GM06990 (cell line): ENCODE data around the gene DUSP14.

Experiments used
- DNase-seq: peaks from one replicate; pipeline ENCODE4 v3.0.0-alpha.2; 2011; ENCODE audit not compliant: insufficient read length; ENCODE audit errors: extremely low read depth
- H3K27me3 ChIP-seq: replicated peaks from 2 replicates; pipeline ENCODE4 v1.6.0; 2011; ENCODE audit warnings: low read length; ENCODE audit not compliant: control insufficient read depth, insufficient read depth
- H3K36me3 ChIP-seq: 2 replicates; pipeline ENCODE4 v1.5.1; 2011; ENCODE audit warnings: low read length; ENCODE audit not compliant: control insufficient read depth, insufficient read depth
- H3K4me3 ChIP-seq: replicated peaks from 2 replicates; pipeline ENCODE4 v1.5.1; 2011; ENCODE audit warnings: low read depth, mild to moderate bottlenecking, control low read depth, low read length
- TF ChIP-seq, protein P1 (sequence below): IDR thresholded peaks from 2 replicates; pipeline ENCODE4 v1.5.1; 2011; ENCODE audit warnings: low read length, control low read depth, mild to moderate bottlenecking, inconsistent platforms; ENCODE audit not compliant: insufficient read depth, poor library complexity, severe bottlenecking

The DUSP14 gene

DNA sequence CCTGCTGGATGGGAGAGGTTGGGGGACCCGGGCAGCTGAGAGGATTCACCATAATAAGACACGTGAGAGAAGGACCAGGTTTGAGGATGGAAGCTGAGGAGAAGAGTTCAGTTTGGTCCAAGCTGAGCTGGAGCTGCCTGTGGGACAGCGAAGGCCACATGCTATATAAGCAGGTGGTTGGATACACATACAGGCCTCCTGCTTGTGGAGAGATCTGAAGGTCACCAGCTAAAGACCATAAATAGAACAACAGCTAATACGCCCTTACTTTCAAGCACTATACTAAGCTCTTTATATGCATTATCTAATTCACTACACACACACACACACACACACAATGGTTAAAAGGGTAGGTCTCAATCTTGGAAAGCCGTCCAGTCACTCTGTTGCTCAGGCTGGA is 32.1 kb downstream of the DUSP14 start:
- TF ChIP-seq, protein P1, sequence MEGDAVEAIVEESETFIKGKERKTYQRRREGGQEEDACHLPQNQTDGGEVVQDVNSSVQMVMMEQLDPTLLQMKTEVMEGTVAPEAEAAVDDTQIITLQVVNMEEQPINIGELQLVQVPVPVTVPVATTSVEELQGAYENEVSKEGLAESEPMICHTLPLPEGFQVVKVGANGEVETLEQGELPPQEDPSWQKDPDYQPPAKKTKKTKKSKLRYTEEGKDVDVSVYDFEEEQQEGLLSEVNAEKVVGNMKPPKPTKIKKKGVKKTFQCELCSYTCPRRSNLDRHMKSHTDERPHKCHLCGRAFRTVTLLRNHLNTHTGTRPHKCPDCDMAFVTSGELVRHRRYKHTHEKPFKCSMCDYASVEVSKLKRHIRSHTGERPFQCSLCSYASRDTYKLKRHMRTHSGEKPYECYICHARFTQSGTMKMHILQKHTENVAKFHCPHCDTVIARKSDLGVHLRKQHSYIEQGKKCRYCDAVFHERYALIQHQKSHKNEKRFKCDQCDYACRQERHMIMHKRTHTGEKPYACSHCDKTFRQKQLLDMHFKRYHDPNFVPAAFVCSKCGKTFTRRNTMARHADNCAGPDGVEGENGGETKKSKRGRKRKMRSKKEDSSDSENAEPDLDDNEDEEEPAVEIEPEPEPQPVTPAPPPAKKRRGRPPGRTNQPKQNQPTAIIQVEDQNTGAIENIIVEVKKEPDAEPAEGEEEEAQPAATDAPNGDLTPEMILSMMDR: no peak
- H3K36me3 ChIP-seq: peaks cover 30% of the 10 kb centered on the region
- H3K27me3 ChIP-seq: no peaks in the 10 kb centered on the region
- DNase-seq: no peak
- no peak overlapping the region for H3K4me3 ChIP-seq

- DNase-seq: no peak
- TF ChIP-seq, protein P1: no peak
- Histone ChIP-seq H3K4me3 (no peak overlapping the region), H3K36me3 (peaks cover 25% of the 10 kb centered on the region), H3K27me3 (no peaks in the 10 kb centered on the region)
Measured at GRCh38 chr17:37523715-37524219, 34.1 kb downstream of the DUSP14 start.

DNA sequence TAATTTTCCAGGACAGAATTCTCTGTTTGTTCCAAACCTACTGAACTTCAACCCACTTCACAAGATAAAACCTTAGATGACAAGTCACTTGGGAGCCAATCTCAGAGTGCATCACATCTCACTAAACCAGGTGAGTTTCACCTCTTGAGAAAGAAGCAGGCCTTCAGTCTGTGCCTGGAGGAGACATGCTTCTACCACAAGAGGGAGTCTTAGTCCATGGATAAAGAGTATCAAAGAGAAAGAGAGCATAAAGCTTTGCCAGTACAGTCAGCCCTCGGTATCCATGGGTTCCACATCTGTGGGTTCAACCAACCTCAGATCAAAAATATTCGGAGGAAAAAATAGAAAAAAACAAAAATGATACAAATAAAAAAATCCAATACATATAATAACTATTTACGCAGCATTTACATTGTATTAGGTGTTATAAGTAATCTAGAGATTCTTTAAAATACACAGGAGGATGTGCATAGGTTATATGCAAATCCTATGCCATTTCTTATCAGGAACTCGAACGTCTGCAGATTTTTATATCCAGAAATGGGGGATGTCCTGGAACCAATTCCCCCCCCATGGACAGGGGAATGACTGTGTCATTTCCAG is 37.7 kb downstream of the DUSP14 start:
- Histone ChIP-seq H3K27me3 (no peaks in the 10 kb centered on the region), H3K4me3 (no peak overlapping the region), H3K36me3 (peaks cover 22% of the 10 kb centered on the region)
- no peak for DNase-seq
- TF ChIP-seq, protein P1: peak; percentile 62

GRCh38 chr17:37530420-37530819 is 40.7 kb downstream of the DUSP14 start:
- Histone ChIP-seq H3K4me3 (no peak overlapping the region), H3K27me3 (no peaks in the 10 kb centered on the region), H3K36me3 (peaks cover 13% of the 10 kb centered on the region)
- TF ChIP-seq, protein P1: no peak
- DNase-seq: no peak

- H3K27me3 ChIP-seq: no peaks in the 10 kb centered on the region
- H3K4me3 ChIP-seq: no peak overlapping the region
- TF ChIP-seq, protein P1: no peak
- no peak for DNase-seq
- H3K36me3 ChIP-seq: peaks cover 22% of the 10 kb centered on the region
Measured at GRCh38 chr17:37532756-37533155, 43.1 kb downstream of the DUSP14 start.

DNA sequence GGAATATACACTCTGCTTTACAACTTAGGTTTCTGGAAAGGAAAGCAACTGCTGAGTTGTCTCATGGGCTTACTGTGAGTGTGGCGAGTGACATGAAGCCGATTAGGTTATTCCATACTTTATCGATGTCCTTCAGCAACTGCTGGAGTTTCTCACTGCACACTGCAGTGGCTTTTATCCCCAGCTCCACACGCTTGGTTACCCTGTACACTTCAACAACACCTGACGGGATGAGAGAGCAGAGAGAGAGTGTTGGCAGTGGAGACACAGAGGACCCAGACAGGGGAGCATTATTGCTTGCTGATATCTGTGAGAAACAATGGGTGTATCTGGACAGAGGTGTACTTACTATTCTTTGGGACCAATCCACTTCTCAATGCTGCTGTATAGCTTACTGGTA is 46.2 kb downstream of the DUSP14 start:
- TF ChIP-seq, protein P1: no peak
- Histone ChIP-seq H3K36me3 (peaks cover 30% of the 10 kb centered on the region), H3K27me3 (no peaks in the 10 kb centered on the region), H3K4me3 (no peak overlapping the region)
- DNase-seq: no peak
